GM12801 (cell line): ENCODE data around the gene FYCO1.

Experiments
- TF ChIP-seq, protein P1 (sequence below): IDR thresholded peaks from one replicate; pipeline ENCODE4 v1.5.1; 2011; ENCODE audit warnings: control low read depth; ENCODE audit not compliant: insufficient read length; ENCODE audit errors: extremely low read depth

The FYCO1 gene

DNA sequence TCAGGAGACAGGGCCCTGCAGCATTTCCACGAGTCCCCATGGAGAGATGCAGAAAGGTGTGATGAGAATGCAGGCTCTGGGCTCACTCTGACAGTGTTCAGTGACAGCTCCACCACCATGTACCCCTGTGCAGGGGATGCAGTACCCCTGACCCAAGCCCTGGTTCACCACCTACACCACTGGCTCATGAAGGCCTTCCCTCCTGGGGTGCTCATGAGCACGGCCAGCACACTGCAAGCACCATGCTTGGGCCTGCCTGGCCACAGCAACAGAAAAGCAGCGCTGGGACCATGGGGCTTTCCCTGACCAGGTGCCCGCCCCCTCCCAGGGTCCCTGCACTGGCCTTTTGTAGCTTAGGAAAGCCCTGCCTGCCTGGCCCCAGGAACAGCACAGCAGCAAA lies 46.2 kb downstream of the FYCO1 start:
- TF ChIP-seq, protein P1, sequence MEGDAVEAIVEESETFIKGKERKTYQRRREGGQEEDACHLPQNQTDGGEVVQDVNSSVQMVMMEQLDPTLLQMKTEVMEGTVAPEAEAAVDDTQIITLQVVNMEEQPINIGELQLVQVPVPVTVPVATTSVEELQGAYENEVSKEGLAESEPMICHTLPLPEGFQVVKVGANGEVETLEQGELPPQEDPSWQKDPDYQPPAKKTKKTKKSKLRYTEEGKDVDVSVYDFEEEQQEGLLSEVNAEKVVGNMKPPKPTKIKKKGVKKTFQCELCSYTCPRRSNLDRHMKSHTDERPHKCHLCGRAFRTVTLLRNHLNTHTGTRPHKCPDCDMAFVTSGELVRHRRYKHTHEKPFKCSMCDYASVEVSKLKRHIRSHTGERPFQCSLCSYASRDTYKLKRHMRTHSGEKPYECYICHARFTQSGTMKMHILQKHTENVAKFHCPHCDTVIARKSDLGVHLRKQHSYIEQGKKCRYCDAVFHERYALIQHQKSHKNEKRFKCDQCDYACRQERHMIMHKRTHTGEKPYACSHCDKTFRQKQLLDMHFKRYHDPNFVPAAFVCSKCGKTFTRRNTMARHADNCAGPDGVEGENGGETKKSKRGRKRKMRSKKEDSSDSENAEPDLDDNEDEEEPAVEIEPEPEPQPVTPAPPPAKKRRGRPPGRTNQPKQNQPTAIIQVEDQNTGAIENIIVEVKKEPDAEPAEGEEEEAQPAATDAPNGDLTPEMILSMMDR = no peak

DNA sequence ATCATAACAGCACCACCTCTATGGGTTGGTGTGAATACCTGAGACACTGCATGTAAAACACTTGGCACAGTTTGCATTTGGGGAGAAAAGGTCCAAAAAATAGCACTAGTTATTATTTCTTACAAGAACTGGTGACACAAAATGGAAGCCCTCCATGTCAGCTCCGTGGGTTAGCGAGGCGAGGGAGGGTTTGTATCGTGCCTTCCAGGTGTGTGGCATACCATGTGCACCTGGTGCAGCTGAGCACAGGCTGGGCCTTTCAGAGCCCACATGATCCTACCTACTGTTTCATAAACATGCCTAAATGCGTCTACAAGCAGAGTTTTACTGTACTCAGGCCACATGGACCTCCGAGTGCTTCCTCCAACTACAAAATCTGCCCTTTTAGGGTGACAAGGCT lies 46.7 kb downstream of the FYCO1 start:
- TF ChIP-seq, protein P1 = no peak

DNA sequence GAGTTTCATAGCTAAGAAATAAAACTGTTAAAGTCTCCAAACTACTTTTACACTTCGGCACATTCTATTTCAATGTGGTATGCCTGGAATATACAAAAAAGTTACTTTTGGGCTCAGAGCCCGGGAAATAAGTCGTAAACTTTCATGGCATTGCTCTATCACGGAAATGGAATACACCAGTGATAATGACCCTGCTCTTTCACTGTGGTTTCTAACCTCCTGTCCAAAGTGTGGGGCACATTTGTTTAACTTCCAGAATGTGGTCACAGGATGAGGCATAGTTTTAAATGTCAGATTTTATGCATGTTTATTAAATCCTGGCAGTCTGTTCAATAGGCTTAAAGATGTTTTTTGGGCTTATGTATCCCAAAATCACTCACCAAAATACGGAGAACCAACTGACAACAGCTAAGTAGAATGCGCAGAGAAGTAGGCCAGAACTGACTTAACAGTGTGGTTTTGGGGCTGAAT lies 47.3 kb downstream of the FYCO1 start:
- TF ChIP-seq, protein P1 = no peak

DNA sequence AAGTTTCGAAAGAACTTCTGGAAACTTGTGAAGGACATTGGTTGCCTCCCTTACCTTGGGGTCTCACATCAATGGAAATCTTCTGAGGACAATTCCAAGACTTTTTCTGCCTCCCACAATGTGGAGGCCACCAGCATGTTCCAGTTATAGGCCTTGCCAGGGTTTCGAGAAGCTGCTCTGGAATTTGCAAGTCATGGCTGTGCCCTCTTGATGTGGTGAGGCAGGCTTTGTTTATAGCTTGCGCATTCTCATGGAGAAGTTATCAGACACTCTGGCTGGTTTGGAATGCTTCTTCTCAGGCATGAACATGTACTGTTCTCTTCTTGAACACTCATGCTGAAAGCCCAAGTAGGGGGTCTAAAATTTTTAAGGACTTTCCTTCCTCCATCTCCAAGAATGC lies 48.3 kb downstream of the FYCO1 start:
- TF ChIP-seq, protein P1 = no peak

DNA sequence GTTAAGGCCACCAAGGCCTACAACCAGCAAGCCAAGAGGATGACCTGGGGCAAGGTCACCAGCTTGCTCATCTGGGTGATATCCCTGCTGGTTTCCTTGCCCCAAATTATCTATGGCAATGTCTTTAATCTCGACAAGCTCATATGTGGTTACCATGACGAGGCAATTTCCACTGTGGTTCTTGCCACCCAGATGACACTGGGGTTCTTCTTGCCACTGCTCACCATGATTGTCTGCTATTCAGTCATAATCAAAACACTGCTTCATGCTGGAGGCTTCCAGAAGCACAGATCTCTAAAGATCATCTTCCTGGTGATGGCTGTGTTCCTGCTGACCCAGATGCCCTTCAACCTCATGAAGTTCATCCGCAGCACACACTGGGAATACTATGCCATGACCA lies 48.7 kb downstream of the FYCO1 start:
- TF ChIP-seq, protein P1 = no peak

DNA sequence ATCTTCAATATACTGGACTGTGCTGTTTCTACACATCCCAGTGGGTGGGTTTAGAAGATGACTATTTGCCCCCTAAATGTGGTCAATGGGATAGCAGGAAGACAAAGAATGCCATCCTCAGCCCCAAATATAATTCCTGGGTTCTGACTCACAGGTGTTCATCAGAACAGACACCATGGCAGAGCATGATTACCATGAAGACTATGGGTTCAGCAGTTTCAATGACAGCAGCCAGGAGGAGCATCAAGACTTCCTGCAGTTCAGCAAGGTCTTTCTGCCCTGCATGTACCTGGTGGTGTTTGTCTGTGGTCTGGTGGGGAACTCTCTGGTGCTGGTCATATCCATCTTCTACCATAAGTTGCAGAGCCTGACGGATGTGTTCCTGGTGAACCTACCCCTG lies 49.3 kb downstream of the FYCO1 start:
- TF ChIP-seq, protein P1 = no peak

DNA sequence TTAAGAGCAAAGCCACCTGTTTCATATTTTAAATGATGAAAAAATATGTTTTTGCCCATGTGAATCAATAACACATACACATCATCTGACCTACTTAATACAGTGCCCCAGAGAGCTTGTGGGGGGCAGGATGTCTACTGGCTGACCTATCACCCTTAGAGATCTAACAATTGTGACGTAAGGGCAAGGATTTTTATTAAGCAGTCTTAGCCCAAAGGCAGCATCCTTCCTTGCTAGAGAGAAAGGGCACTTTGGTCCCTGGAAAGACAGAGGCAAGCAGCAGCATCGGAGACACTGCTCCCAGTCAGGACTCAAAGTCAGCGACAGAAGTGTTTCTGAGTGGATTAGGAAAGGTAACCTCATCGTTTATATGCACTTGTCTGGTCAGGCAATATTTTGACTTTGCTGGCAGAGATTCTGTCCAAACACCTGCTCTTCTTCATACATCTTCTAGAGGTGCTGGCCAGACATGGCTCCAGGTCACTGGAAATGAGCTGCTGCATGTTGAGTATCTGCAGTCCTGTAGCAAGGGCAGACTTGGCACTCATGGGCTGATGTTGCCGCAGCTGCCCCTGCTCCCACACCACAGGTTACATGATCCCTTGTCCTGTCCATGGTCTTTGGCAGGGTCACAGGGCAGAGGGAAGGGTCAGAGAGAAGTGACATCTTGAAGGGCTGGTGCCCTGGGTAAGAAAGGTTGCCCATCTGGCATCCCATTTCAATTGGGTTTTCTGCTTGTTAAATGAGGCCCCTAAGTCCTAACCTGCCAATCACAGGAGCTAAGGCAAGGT lies 50.6 kb downstream of the FYCO1 start:
- TF ChIP-seq, protein P1 = no peak
